ENCODE data around the gene EBI3.
A peak's percentile ranks its signal among the peaks of the same experiment; 100 is the strongest.
"Not testable (repeated sequence)": the region's sequence is repeated elsewhere in the genome, so short reads cannot be mapped to it uniquely, and the experiment has no call there.

The EBI3 gene

GRCh38 chr19:4237510-4237909, 8.2 kb downstream of the EBI3 start:
- DNase-seq: not testable (repeated sequence)

GRCh38 chr19:4238831-4239230, 9.5 kb downstream of the EBI3 start:
- DNase-seq: no peak

GRCh38 chr19:4241824-4242430, 12.6 kb downstream of the EBI3 start:
- DNase-seq: no peak

- not testable (repeated sequence) for DNase-seq
Measured at GRCh38 chr19:4245938-4246337, 16.6 kb downstream of the EBI3 start.

- peak; percentile 99 for DNase-seq
Measured at GRCh38 chr19:4246767-4247593, 17.7 kb downstream of the EBI3 start, which contains the start of gene YJU2. Gene YJU2, plus strand, starts transcription at chr19:4247080. Its CDS starts 67 bp downstream, at chr19:4247147.

- DNase-seq: no peak
Measured at GRCh38 chr19:4256563-4256962, 27.2 kb downstream of the EBI3 start.

GRCh38 chr19:4257025-4257424, 27.7 kb downstream of the EBI3 start:
- DNase-seq: no peak

- DNase-seq: no peak
Measured at GRCh38 chr19:4258181-4258580, 28.9 kb downstream of the EBI3 start.

GRCh38 chr19:4260613-4261191, 31.4 kb downstream of the EBI3 start:
- no peak for DNase-seq

- DNase-seq: no peak
Measured at GRCh38 chr19:4264812-4265211, 35.5 kb downstream of the EBI3 start.

GRCh38 chr19:4266253-4267000, 37.1 kb downstream of the EBI3 start:
- DNase-seq: no peak

GRCh38 chr19:4267101-4267900, 38.0 kb downstream of the EBI3 start:
- peak; percentile 71 for DNase-seq

GRCh38 chr19:4267901-4268815, 38.8 kb downstream of the EBI3 start:
- DNase-seq: no peak

GRCh38 chr19:4268816-4269430, 39.6 kb downstream of the EBI3 start:
- no peak for DNase-seq

- no peak for DNase-seq
Measured at GRCh38 chr19:4272894-4273293, 43.6 kb downstream of the EBI3 start.

- not testable (repeated sequence) for DNase-seq
Measured at GRCh38 chr19:4274321-4274686, 45.0 kb downstream of the EBI3 start.

- no peak for DNase-seq
Measured at GRCh38 chr19:4277191-4277696, 47.9 kb downstream of the EBI3 start.

GRCh38 chr19:4278010-4278409, 48.7 kb downstream of the EBI3 start:
- DNase-seq: no peak

- DNase-seq: no peak
Measured at GRCh38 chr19:4278419-4279266, 49.3 kb downstream of the EBI3 start, which contains the start of gene SHD. Gene SHD, plus strand, starts transcription at chr19:4279266. Its CDS starts 798 bp downstream, at chr19:4280064.

- no peak for DNase-seq
Measured at GRCh38 chr19:4279267-4279529, 49.9 kb downstream of the EBI3 start.
